HepG2 (cell line): ENCODE measurements around the gene GSDMA. TPM values are rescaled to one million over a fixed set of nuclear protein-coding genes. Genes with fewer than 3 reads are reported as not detected.

Experiments used
- GTF3A ChIP-seq: sonication (generic); formaldehyde crosslinking; conservative IDR thresholded peaks from 2 replicates; pipeline ENCODE4 v1.4.0; 2020; ENCODE audit warnings: mild to moderate bottlenecking, missing genetic modification reagents
- HBP1 ChIP-seq: IDR thresholded peaks from 2 replicates; pipeline ENCODE4 v1.6.1; 2016; ENCODE audit warnings: low read depth, control low read depth
- KLF13 ChIP-seq: sonication (generic); formaldehyde crosslinking; IDR thresholded peaks from 2 replicates; pipeline ENCODE4 v1.4.0; 2020; ENCODE audit warnings: mild to moderate bottlenecking, missing genetic modification reagents
- NFE2 ChIP-seq: sonication (generic); formaldehyde crosslinking; IDR thresholded peaks from 2 replicates; pipeline ENCODE4 v1.4.0; 2020; ENCODE audit warnings: missing genetic modification reagents
- RBM22 ChIP-seq: fragments of 200-400 bp; formaldehyde crosslinking; optimal IDR thresholded peaks from 2 replicates; pipeline ENCODE3; 2017; ENCODE audit warnings: mild to moderate bottlenecking, low read length, moderate library complexity
- ZBTB10 ChIP-seq: sonication (generic); formaldehyde crosslinking; IDR thresholded peaks from 2 replicates; pipeline ENCODE4 v1.4.0; 2020; ENCODE audit warnings: missing genetic modification reagents, borderline replicate concordance
- ZBTB46 ChIP-seq: sonication (generic); formaldehyde crosslinking; IDR thresholded peaks from 2 replicates; pipeline ENCODE4 v1.4.0; 2020; ENCODE audit warnings: mild to moderate bottlenecking, missing genetic modification reagents, borderline replicate concordance
- ZKSCAN8 ChIP-seq: IDR thresholded peaks from 2 replicates; pipeline ENCODE4 v1.6.1; 2016; ENCODE audit warnings: borderline replicate concordance, missing genetic modification reagents, missing compliant biosample characterization
- ZNF280B ChIP-seq: sonication (generic); formaldehyde crosslinking; IDR thresholded peaks from 2 replicates; pipeline ENCODE4 v1.5.0; 2020; ENCODE audit warnings: missing genetic modification reagents, mild to moderate bottlenecking, borderline replicate concordance
- ZNF530 ChIP-seq: sonication (generic); formaldehyde crosslinking; IDR thresholded peaks from 2 replicates; pipeline ENCODE4 v1.5.0; 2020; ENCODE audit warnings: low read depth, mild to moderate bottlenecking, missing genetic modification reagents
- ZNF546 ChIP-seq: sonication (generic); formaldehyde crosslinking; conservative IDR thresholded peaks from 2 replicates; pipeline ENCODE4 v1.8.1; 2023; ENCODE audit warnings: mild to moderate bottlenecking, missing genetic modification reagents
- ZNF562 ChIP-seq: sonication (generic); formaldehyde crosslinking; IDR thresholded peaks from 2 replicates; pipeline ENCODE4 v1.8.0; 2022; ENCODE audit warnings: missing genetic modification reagents, borderline replicate concordance
- ZNF704 ChIP-seq: sonication (generic); formaldehyde crosslinking; IDR thresholded peaks from 2 replicates; pipeline ENCODE4 v1.8.1; 2023; ENCODE audit warnings: mild to moderate bottlenecking, inconsistent platforms, moderate library complexity, missing genetic modification reagents, borderline replicate concordance
- ZNF784 ChIP-seq: sonication (generic); formaldehyde crosslinking; IDR thresholded peaks from 2 replicates; pipeline ENCODE4 v1.5.1; 2020; ENCODE audit warnings: missing genetic modification reagents, mild to moderate bottlenecking, borderline replicate concordance
- ZNF816 ChIP-seq: sonication (generic); formaldehyde crosslinking; IDR thresholded peaks from 2 replicates; pipeline ENCODE4 v1.8.0; 2022; ENCODE audit warnings: missing genetic modification reagents, mild to moderate bottlenecking, borderline replicate concordance
- polyA plus RNA-seq, 8 experiments: library from polyadenylated mRNA; depleted of rRNA in 3 of 8; stranded (reverse) in 7 of 8; unstranded in 1 of 8; fragments of >200 nt; fragmentation: Illumina TruSeq in 4 of 8; extraction: Trizol in 4 of 8; gene quantifications; 2 replicates each; pipeline versions ENCODE4 v1.2.1 to v1.2.3, GENCODE V29; 2011 to 2016; ENCODE audit warnings: low read depth in 4 of 8, missing spikeins in 1 of 8, mixed read lengths in 1 of 8; ENCODE audit not compliant: insufficient read depth in 1 of 8
- total RNA-seq, 5 experiments: library from RNA; depleted of rRNA; stranded (reverse); fragments of >200 nt; fragmentation: Illumina TruSeq; extraction: Trizol; gene quantifications; 2 replicates each; pipeline ENCODE4 v1.2.3, GENCODE V29; 2016; ENCODE audit warnings: low read depth in 1 of 5

The GSDMA gene
- total and polyA plus RNA-seq, 2 of the 13 experiments (the other 11 are each of a cell fraction or from before 2014, with no cell fraction given): not detected

GRCh38 chr17:39980351-39981206 is 17.8 kb downstream of the GSDMA start, which contains the start of gene PSMD3 (continued):
- TF ChIP-seq ZKSCAN8 (CRISPR knock-in tag): peak; percentile 95
- peak; percentile 76 for TF ChIP-seq NFE2 (CRISPR knock-in tag)
- TF ChIP-seq ZNF562 (CRISPR knock-in tag): peak; percentile 62; the same call in 1 of the 2 replicates
- 0 out of 2 replicates have a peak, but pooled peaks have one; percentile 4 for TF ChIP-seq ZBTB46
- peak; percentile 97; the same call in 1 of the 2 replicates for TF ChIP-seq ZNF546 (CRISPR knock-in tag)
- TF ChIP-seq HBP1 (CRISPR knock-in tag): peak; percentile 83; the same call in 1 of the 2 replicates
- no peak for TF ChIP-seq RBM22
- TF ChIP-seq ZNF530 (CRISPR knock-in tag): 0 out of 2 replicates have a peak, but pooled peaks have one; percentile 73
- TF ChIP-seq ZBTB10: peak; percentile 60; the same call in 1 of the 2 replicates
- peak; percentile 98 for TF ChIP-seq KLF13 (CRISPR knock-in tag)
- TF ChIP-seq ZNF816 (CRISPR knock-in tag): peak; percentile 84
- 0 out of 2 replicates have a peak, but pooled peaks have one; percentile 48 for TF ChIP-seq GTF3A (CRISPR knock-in tag)
- peak; percentile 55; the same call in 1 of the 2 replicates for TF ChIP-seq ZNF784
- peak; percentile 93 for TF ChIP-seq ZNF280B (CRISPR knock-in tag)
- TF ChIP-seq ZNF704 (CRISPR knock-in tag): peak; percentile 36; the same call in 1 of the 2 replicates
